GM19328 (cell line): ENCODE measurements around the gene CTNNA3.

ENCODE experiments used
- ATAC-seq: cut with Tn5 transposase; IDR thresholded peaks from one replicate; pipeline ENCODE4 v1.9.1; 2021; ENCODE audit warnings: mild to moderate bottlenecking, moderate library complexity; ENCODE audit not compliant: unreplicated experiment

CTNNA3 gene

GRCh38 chr10:67385566-67385965 is 310.4 kb downstream of the CTNNA3 start:
- ATAC-seq = no peak

GRCh38 chr10:67385089-67385488 is 310.9 kb downstream of the CTNNA3 start:
- ATAC-seq = no peak

GRCh38 chr10:67331121-67331910 is 364.7 kb downstream of the CTNNA3 start:
- no peak for ATAC-seq

GRCh38 chr10:67327626-67328535 is 368.1 kb downstream of the CTNNA3 start:
- ATAC-seq = no peak

- ATAC-seq = no peak
These were observed 376.0 kb downstream of the CTNNA3 start for GRCh38 chr10:67319976-67320375.

- ATAC-seq = no peak
These were observed 387.1 kb downstream of the CTNNA3 start for GRCh38 chr10:67308912-67309311.

- no peak for ATAC-seq
These were observed 389.3 kb downstream of the CTNNA3 start for GRCh38 chr10:67306588-67307205.

GRCh38 chr10:67302701-67303100 is 393.3 kb downstream of the CTNNA3 start:
- ATAC-seq = no peak

GRCh38 chr10:67299761-67300160 is 396.2 kb downstream of the CTNNA3 start:
- no peak for ATAC-seq

- no peak for ATAC-seq
These were observed 398.3 kb downstream of the CTNNA3 start for GRCh38 chr10:67297637-67298181.

GRCh38 chr10:67296926-67297325 is 399.1 kb downstream of the CTNNA3 start:
- ATAC-seq = no peak

GRCh38 chr10:67288688-67289410 is 407.1 kb downstream of the CTNNA3 start:
- ATAC-seq = no peak

- ATAC-seq = no peak
These were observed 411.4 kb downstream of the CTNNA3 start for GRCh38 chr10:67284589-67284988.

- ATAC-seq = no peak
These were observed 413.1 kb downstream of the CTNNA3 start for GRCh38 chr10:67282871-67283270.

- ATAC-seq = no peak
These were observed 415.6 kb downstream of the CTNNA3 start for GRCh38 chr10:67280405-67280804.

- ATAC-seq = no peak
These were observed 418.6 kb downstream of the CTNNA3 start for GRCh38 chr10:67277402-67277801.

- no peak for ATAC-seq
These were observed 426.2 kb downstream of the CTNNA3 start for GRCh38 chr10:67269828-67270227.

- no peak for ATAC-seq
These were observed 427.8 kb downstream of the CTNNA3 start for GRCh38 chr10:67268146-67268545.

- no peak for ATAC-seq
These were observed 433.3 kb downstream of the CTNNA3 start for GRCh38 chr10:67262675-67263074.

GRCh38 chr10:67261300-67261797 is 434.6 kb downstream of the CTNNA3 start:
- ATAC-seq = no peak
